GM21528 (cell line): ENCODE measurements around the gene SV2C.
A peak's percentile ranks its signal among the peaks of the same experiment; 100 is the strongest.

Experiments used
- ATAC-seq: cut with Tn5 transposase; IDR thresholded peaks from one replicate; pipeline ENCODE4 v1.9.1; 2021; ENCODE audit warnings: mild to moderate bottlenecking, moderate library complexity; ENCODE audit not compliant: unreplicated experiment, low FRiP score

SV2C gene

GRCh38 chr5:76099756-76100155, 16.6 kb downstream of the SV2C start:
- peak; percentile 73 for ATAC-seq

- no peak for ATAC-seq
These were observed 20.8 kb downstream of the SV2C start for GRCh38 chr5:76104027-76104426.

- ATAC-seq = no peak
These were observed 23.0 kb downstream of the SV2C start for GRCh38 chr5:76106149-76106548.

GRCh38 chr5:76111477-76112174, 28.4 kb downstream of the SV2C start:
- ATAC-seq = no peak

- ATAC-seq = no peak
These were observed 29.9 kb downstream of the SV2C start for GRCh38 chr5:76113103-76113502.

GRCh38 chr5:76114179-76114851, 31.1 kb downstream of the SV2C start:
- no peak for ATAC-seq

- ATAC-seq = no peak
These were observed 42.2 kb downstream of the SV2C start for GRCh38 chr5:76125346-76125745.

- no peak for ATAC-seq
These were observed 42.7 kb downstream of the SV2C start for GRCh38 chr5:76125888-76126287.

GRCh38 chr5:76134003-76134402, 50.8 kb downstream of the SV2C start:
- ATAC-seq = no peak

- no peak for ATAC-seq
These were observed 51.5 kb downstream of the SV2C start for GRCh38 chr5:76134646-76135045.

- ATAC-seq = no peak
These were observed 54.8 kb downstream of the SV2C start for GRCh38 chr5:76137887-76138542.

GRCh38 chr5:76143884-76144283, 60.7 kb downstream of the SV2C start:
- no peak for ATAC-seq

GRCh38 chr5:76144513-76145274, 61.5 kb downstream of the SV2C start:
- no peak for ATAC-seq

GRCh38 chr5:76145945-76146344, 62.8 kb downstream of the SV2C start:
- ATAC-seq = no peak

- ATAC-seq = no peak
These were observed 66.5 kb downstream of the SV2C start for GRCh38 chr5:76149636-76150035.

- ATAC-seq = no peak
These were observed 69.0 kb downstream of the SV2C start for GRCh38 chr5:76152161-76152560.

- ATAC-seq = no peak
These were observed 69.5 kb downstream of the SV2C start for GRCh38 chr5:76152700-76153099.

GRCh38 chr5:76153271-76153670, 70.1 kb downstream of the SV2C start:
- no peak for ATAC-seq

- ATAC-seq = no peak
These were observed 71.0 kb downstream of the SV2C start for GRCh38 chr5:76154009-76154690.

- no peak for ATAC-seq
These were observed 72.4 kb downstream of the SV2C start for GRCh38 chr5:76155536-76155935.
